Activated CD4-positive, alpha-beta T cell treated with anti-CD3 and anti-CD28 coated beads, Interleukin-2, amount 10 ng/mL, durations not matched to agents 24 days and 14 days (primary cell): Measurements from ENCODE around the gene GPHB5. TPM values are rescaled to one million over a fixed set of nuclear protein-coding genes. Genes with fewer than 3 reads are reported as not detected.

Experiments used
- DNase-seq: peaks from one replicate; pipeline ENCODE4 v3.0.0; 2022
- H3K27ac Mint-ChIP-seq: one replicate; pipeline ENCODE4 v1.8.0; 2022; ENCODE audit warnings: mild to moderate bottlenecking, mixed read lengths
- H3K27me3 Mint-ChIP-seq: one replicate; pipeline ENCODE4 v1.8.0; 2022; ENCODE audit warnings: mixed read lengths
- H3K36me3 Mint-ChIP-seq: one replicate; pipeline ENCODE4 v1.8.0; 2022; ENCODE audit warnings: low read depth, mild to moderate bottlenecking, mixed read lengths
- H3K4me1 Mint-ChIP-seq: one replicate; pipeline ENCODE4 v1.8.0; 2021; ENCODE audit warnings: mixed read lengths
- H3K4me3 Mint-ChIP-seq: one replicate; pipeline ENCODE4 v1.8.0; 2022; ENCODE audit warnings: mild to moderate bottlenecking, moderate library complexity, mixed read lengths
- H3K9me3 Mint-ChIP-seq: one replicate; pipeline ENCODE4 v1.8.0; 2021; ENCODE audit warnings: mixed read lengths
- intact Hi-C: fragments of 100-400 bp; cut with micrococcal nuclease; formaldehyde crosslinking; loops from one replicate; pipeline ENCODE4 v1.15.1; 2023
- total RNA-seq: library from RNA; stranded (reverse); gene quantifications from 2 replicates; pipeline ENCODE4 v1.2.3, GENCODE V29; 2022

The GPHB5 gene
- total RNA-seq, 1 donor from 2014 or later = not detected

DNA sequence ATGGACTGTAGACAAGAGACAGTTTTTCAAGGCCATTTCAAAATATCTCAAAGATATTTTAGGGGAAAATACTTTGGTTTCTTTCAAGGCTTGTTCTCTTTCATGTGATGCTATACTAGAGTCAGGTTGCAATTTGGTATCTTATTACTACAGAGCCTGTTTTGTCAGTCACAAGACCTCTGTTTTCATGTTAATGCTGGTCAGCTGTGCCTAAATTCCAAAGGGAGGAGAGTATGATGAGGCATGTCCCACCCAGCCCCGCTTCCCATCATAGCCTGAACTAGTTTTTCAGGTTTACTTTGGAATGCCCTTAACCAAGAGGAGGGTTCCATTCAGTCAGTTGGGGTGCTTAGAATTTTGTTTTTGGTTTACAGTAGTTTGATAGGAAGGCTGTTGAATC, 52.6 kb downstream of the GPHB5 start:
- H3K27me3 Mint-ChIP-seq = peaks cover 9% of the 10 kb centered on the region
- no peaks in the 10 kb centered on the region for H3K4me1 Mint-ChIP-seq
- no peaks in the 10 kb centered on the region for H3K9me3 Mint-ChIP-seq
- intact Hi-C loops = no loop called here
- no peak for DNase-seq
- no peak overlapping the region for H3K4me3 Mint-ChIP-seq
- no peaks in the 10 kb centered on the region for H3K36me3 Mint-ChIP-seq
- H3K27ac Mint-ChIP-seq = no peak overlapping the region

Other genes starting within 250 kb of the GPHB5 start
- not detected in 2 replicates for gene RHOJ, start 114.5 kb downstream of the GPHB5 start, total RNA-seq
- gene PPP2R5E, start 224.4 kb upstream of the GPHB5 start, total RNA-seq = 45.1 and 45.7 TPM in 2 replicates